SHP77 treated with DMSO at 0.1 percent for 48 hours (cell line): ENCODE results near the gene NDUFB10.

Experiments
- DNase-seq: peaks from one replicate; lab custom pipeline; 2025; lab: John Stamatoyannopoulos, UW

NDUFB10 gene

DNA sequence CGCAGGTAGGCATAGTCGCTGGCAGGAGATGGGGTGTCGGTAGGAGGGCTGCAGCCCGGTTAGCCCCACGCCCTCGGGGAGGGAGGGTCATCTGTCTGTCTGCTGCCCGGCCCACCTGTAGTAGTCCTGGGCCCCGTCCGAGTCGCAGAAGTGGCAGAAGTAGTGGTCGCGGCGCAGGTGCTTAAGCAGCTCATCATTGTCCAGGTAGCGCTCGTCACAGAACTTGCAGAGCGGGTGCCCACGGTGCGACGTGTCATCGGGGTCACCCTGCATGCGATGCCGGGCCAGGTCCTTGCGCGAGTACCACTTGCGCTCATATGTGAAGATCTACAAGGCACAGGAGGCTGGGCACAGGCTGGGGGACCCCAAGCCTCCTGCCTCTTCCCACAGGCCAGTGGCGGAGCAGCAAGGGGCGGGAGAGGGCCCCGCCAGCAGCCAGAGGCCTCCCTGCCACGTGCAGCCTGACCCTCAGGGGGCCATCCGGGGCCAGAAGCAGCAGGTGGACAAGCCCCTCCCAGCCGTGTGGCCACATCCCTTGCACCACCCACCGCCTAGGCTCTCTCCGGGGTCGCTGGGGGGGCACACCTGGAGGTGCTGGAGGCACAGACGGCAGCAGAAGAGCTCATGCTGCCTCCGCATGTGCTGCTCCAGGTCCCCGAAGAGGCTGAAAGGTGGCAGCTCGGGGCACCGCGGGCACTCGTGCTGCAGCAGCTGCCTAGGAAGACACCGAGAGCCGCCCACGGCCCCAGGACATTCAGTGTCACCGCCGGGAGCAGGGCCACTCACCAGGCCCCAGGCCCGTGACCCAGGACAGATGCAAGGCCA lies 43.3 kb downstream of the NDUFB10 start:
- no peak for DNase-seq

DNA sequence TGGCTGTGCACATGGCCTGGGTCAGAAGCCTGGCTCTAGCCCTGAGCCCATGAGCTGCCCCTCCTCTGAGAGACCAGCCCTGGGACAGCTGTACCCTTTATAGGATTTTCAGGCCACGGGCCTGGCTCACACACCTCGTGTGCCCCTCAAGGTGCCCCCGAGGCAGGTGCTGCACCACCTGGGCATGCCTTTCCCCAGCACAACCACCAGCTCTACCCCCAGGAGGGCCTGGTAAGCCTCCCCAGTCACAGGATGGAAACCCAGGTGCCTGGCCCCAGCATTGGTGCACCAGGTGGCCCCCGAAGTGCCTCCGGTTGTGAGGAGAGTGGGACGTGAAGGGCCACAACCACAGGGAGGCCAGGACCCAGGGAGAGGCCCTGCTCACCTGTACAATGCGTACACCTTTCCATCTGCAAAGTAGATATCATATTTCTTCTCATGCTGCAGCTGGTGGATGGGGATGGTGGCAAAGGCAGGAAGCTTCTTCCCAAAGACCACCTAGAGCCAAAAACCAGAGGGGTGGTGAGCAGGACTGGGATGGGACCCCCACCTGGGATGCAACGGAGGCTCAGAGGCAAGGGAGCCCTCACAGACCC lies 44.0 kb downstream of the NDUFB10 start:
- DNase-seq, result no peak

DNA sequence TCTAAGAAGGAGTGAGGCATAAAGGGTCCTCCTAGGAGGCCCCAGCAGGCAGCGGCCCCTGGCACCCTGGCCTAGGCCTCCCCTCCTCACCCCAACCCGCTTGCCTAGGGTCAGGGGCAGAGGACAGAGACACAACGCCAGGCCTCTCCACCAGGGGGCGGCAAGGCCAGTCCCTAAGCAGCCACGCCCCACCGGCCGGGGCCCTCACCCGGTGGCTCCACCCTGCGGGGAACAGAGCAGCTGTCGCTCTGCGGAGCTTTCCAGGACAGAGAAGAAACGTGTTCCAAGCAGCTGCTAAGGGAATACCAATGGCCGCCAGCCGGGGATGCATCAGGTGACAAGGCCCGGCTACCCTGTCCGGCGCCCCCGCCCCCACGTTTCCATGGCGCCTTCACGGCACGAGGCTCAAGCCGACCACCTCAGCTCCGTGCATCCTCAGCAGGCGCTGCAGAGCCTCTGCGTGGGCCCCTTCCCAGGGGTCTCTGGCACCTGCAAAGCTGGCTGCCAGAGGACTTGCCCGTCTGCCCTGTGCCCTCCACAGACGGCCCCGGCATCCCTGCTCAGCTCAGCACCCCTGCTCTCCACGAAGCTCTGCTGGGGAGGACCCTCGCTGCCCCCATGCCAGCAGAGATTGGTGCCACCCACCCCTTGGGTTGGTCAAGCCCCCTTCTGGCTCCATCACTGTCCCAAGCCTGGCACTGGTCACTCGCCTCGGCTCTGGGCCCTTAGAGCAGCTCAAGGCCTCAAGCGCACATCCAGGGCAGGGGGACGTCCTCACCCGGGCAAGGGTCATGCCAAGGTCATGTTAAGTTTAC lies 44.7 kb downstream of the NDUFB10 start:
- DNase-seq, result peak; percentile 81

DNA sequence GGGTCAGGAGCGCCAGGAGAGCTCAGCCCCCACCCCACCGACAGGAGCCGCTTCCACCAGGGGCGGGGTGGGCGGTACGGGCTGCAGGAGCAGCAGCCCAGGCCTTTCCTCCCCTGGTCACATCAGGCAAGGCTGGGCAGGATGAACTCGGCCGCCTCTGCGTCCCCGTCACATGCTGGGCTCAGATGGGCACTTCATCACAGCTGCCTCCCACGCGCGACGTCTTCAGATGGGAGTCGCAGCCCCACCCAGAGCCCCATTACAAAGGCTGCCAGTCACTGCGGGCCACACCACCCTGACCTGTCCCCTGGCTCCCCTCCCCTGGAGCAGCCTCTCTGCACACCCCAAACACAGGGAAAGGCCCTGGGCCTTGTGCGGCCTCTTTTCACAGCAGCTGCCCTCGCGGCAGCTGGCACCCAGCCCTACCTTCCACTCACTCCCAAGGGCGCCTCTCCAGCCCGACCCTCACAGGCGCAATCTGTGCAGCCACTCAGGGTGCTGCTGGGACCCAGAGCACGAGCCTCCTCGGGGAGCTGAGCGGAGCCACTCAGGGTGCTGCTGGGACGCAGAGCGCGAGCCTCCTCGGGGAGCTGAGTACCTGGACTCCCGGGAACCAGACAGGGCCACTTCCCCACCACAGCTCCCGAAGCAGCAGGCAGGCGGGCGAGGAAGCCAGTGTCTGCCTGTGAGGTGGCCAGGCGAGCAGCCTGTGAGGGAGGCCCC lies 45.6 kb downstream of the NDUFB10 start:
- no peak for DNase-seq

DNA sequence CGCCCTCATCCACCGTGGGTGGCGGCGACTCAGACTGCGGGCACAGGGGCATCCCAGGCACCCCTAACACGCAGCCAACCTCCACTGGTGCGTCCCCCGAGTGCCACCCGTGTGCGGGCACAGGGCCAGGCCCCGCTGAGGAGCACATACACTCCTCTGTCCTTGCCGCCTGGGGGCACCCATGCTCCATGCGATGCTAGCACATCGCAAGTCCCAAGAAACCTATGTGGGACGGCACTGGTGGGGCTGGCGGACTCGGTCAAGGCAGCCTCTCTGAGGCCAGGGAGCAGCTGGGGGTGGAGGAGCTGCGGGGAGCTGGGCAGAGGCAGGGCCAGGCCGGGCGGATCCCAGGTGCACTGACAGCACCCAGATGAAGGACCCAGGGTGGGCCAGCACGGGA lies 46.3 kb downstream of the NDUFB10 start:
- no peak for DNase-seq

DNA sequence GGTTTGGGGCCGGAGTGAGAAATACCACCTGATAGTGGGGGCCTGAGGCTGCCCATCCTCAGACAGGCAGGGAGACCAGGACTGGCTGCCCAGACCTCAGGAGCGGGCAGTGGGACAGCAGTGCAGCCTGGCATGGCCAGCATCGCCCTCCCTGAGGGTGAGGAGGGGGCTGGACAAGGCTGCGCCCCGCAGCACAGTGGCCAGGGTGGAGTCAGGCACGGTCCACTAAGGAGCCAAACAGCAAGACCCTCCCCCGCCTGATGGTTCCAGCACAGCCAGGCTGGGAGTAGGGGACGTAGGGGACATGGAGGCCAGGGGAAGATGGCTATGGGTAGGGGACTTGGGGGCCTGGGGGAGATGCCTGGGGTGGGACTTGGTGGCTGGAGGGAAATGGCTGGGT lies 47.0 kb downstream of the NDUFB10 start:
- DNase-seq, result no peak

DNA sequence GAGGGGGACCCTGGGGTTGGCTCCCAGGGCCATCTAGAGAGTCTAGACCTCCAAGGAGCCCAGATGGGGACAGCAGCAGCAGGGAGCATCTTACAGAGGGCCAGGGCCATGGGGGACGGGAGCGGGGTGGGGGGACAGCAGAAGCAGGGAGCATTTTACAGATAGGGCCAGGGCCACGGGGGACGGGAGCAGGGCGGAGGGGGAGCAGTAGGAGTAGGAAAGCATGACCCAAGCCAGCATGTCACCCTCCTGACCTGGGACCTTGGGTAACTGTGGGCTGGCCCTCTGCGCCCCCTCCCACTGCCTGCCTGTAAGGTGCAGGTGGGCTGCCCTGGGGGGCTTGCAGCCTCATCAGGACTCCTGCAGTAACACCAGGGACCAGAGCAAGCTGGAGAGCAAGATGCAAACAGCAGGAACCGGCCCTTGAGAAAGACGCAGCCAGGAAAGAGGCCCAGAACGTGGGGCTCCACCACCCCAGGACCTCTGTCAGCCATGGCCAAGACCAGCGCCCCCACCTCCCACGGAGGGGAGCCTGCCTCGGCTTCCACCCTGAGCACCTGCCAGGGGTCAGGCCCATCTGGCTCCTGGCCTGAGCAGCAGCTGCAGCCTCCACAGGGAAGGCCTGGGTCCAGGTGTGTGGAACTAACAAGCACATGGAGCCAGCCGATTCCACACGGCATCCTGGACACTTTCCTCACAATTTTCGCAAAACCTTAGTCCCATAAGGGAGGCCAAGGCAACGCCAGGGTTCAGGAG lies 47.9 kb downstream of the NDUFB10 start:
- DNase-seq, result no peak

DNA sequence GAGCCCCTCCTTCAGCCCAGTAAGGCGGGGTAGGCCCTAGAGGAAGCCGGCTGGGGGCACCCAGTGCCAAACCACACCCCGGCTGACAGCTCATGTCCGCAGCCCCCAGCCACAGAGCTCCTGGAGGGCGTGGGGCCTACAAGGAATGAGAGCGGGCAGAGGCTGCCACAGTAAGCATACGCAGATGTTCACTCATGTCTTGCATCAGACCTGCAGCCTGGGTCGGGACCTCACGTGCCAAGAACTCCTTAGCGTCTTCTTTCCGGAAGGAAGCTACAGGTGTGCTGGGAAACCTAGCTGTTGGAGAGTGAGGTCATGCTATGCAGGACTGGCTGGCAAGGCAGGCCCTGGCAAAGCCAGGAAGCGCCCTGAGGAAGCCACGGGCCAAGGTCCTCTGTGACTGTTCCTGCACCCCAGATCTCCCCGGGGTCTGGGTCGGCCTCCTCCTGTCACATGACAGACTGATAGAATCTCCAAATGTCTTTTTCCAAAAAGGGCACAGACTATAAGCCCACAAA lies 48.7 kb downstream of the NDUFB10 start:
- no peak for DNase-seq

DNA sequence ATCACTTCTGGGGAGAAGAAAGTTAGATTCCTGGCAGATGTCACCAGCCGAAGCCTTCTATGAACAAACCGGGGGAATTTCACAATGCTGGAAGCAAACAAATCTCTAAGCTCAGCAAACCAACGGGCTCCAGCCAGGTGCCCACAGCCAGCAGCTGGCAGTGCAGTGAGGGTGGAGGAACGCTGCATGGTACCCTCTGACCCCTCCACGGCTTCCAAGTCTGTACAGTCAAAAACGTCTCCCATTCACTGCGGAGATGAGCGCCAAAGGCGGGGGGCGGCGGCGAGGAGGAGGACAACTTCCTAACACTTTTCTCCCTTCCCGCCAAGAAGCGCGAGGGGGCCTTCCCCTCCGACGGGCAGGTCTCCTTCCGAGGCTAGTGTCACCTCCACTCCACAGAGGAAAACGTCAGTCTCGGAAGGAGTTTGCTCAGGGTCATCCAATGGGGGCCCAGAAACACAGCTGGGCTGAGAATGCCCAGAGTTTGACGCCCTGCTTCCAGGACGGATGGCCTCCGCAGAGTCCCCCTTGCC lies 49.4 kb downstream of the NDUFB10 start:
- DNase-seq, result no peak

DNA sequence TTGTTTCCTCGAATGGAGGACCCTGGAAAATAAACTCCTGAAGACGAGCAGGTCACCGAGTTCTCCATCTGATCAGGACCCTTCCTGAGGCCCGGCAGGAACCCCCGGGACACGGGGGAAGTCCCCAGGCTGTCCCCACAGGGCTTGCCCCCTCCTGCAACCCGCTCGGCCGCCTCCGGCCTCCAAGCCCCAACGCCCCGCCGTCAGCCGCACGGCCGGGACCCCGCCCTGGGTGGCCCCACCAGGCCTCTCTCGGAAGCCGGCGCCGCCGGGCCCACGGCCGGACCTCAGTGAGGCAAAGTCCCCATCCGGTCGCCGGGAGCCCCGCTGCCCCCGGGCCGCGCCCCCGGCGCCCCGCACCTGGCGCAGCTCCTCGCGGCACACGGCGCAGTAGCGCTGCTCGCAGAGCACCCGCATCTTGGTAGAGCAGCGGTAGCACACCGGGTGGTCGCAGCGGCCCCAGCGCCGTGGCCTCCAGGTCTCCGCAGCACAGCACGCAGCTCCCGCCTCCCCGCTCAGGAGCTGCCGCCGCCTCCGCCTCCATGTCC lies 49.9 kb downstream of the NDUFB10 start:
- no peak for DNase-seq

DNA sequence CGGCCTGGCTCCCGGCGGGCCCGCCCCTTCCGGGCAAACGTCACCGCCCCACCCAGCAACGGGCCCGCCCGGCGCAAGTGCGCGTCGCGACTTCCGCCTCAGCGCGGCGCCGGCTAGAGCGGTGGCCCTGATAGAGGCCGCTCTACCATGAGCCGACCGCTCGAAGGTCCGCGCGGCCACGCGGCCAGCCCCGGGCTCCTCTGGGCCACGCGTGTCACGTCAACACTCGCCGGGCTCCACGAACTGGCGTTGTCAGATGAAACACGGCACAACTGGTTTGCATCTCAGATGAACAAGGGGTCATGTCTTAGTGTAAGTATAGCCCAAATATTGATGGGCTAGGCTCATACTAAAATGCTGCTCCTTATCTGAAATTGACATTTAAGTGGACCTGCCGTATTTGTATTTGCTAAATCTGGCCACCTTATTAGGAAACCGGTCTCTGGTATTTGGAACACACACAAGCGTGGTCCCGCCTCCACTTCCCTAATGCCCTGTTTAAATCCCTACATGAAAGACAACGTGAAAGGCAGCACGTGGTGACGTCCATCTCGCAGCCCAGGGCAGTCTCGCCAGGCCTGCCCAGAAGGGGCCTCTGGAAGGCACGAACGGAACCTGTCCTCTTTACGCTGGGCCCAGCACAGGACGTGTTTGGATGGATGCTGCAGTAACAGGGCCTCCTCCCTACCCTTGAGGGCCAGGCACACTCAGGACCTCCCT lies 50.6 kb downstream of the NDUFB10 start, which contains the start of gene ZNF598:
ZNF598 (minus strand) TSS at position 31 of the 720 bp plus-strand sequence.
- peak; percentile 25 for DNase-seq
